HCT116 (cell line): Measurements from ENCODE around the gene HUWE1. TPM values are rescaled to one million over a fixed set of nuclear protein-coding genes. Genes with fewer than 3 reads are reported as not detected.

Experiments used
- ATAC-seq: fragments of 200-7000 bp; cut with Tn5 transposase; 2 replicates; pipeline ENCODE4 v1.9.1; 2020; ENCODE audit warnings: mild to moderate bottlenecking, moderate library complexity
- BruUV-seq: library from RNA; stranded (reverse); fragments of 400-500 nt; replicated peaks from 2 replicates; lab custom pipeline; 2021; lab: Mats Ljungman, UMichigan
- CTCF ChIA-PET: fragments of 300-600 bp; sonication (Branson Sonifier 250); formaldehyde crosslinking; loops from one replicate; lab custom pipeline; 2021; ENCODE audit warnings: antibody characterized with exemption; lab: Charles Lee
- POLR2A ChIA-PET: fragments of 300-600, 350-600 bp; sonication (Branson Sonifier 250); formaldehyde crosslinking; loops from one replicate; lab custom pipeline; 2021; ENCODE audit warnings: antibody characterized with exemption; lab: Charles Lee
- RAD21 ChIA-PET, 2 experiments: fragments of 300-600 bp; sonication (Branson Sonifier 250); formaldehyde crosslinking; loops; one replicate each; lab custom pipeline; 2023; ENCODE audit warnings: low total read pairs in 2 of 2; ENCODE audit not compliant: uncharacterized antibody in 2 of 2, unreplicated experiment in 2 of 2, low non-redundant PET in 1 of 2; lab: Charles Lee
- DNase-seq: peaks from one replicate; pipeline ENCODE4 v3.0.0-alpha.2; 2010; ENCODE audit warnings: low read depth, low spot score
- H2AFZ ChIP-seq: fragments of 200-600 bp; shearing (Covaris generic), sonication (generic); 2 replicates; pipeline ENCODE4 v1.6.1; 2017; ENCODE audit warnings: low read depth, mixed run types, mixed read lengths, antibody characterized with exemption, low read length; ENCODE audit not compliant: poor library complexity, severe bottlenecking
- H3K27ac ChIP-seq: 2 replicates; pipeline ENCODE4 v1.5.1; 2012; ENCODE audit warnings: low read depth, low read length
- H3K27me3 ChIP-seq: fragments of 200-600 bp; sonication (generic); 2 replicates; pipeline ENCODE4 v1.6.1; 2016; ENCODE audit warnings: mixed run types, low read length, mixed read lengths; ENCODE audit not compliant: insufficient read depth
- H3K36me3 ChIP-seq, 2 experiments: fragments of 200-500 bp in 1 of 2; fragments of 200-600 bp in 1 of 2; sonication (Bioruptor generic) in 1 of 2; sonication (generic) in 1 of 2; 2 replicates each; pipeline versions ENCODE4 v1.5.1 to v1.6.1; 2014 to 2016; ENCODE audit warnings: low read length in 2 of 2, inconsistent platforms in 1 of 2, mixed read lengths in 1 of 2, mixed run types in 1 of 2; ENCODE audit not compliant: insufficient read depth in 2 of 2, control insufficient read depth in 1 of 2
- H3K4me1 ChIP-seq, 2 experiments: fragments of 200-600 bp in 1 of 2; sonication (generic) in 1 of 2; 2 replicates each; pipeline versions ENCODE4 v1.5.1 to v1.6.1; 2012 to 2017; ENCODE audit warnings: low read length in 2 of 2, inconsistent platforms in 1 of 2, mild to moderate bottlenecking in 1 of 2, mixed read lengths in 1 of 2, mixed run types in 1 of 2, moderate library complexity in 1 of 2; ENCODE audit not compliant: insufficient read depth in 2 of 2, control insufficient read depth in 1 of 2
- H3K4me2 ChIP-seq: fragments of 200-600 bp; sonication (generic); 2 replicates; pipeline ENCODE4 v1.6.1; 2017; ENCODE audit warnings: mixed run types, low read length, mixed read lengths
- H3K4me3 ChIP-seq, 2 experiments: fragments of 200-600 bp in 1 of 2; sonication (generic) in 1 of 2; replicated peaks in 1 of 2; 2 replicates each; pipeline ENCODE4 v1.5.1; 2011 to 2016; ENCODE audit warnings: low read length in 2 of 2, control low read depth in 1 of 2, low read depth in 1 of 2, mild to moderate bottlenecking in 1 of 2, mixed read lengths in 1 of 2, mixed run types in 1 of 2
- H3K79me2 ChIP-seq: fragments of 200-600 bp; sonication (generic); 2 replicates; pipeline ENCODE4 v1.6.1; 2017; ENCODE audit warnings: mild to moderate bottlenecking, mixed run types, low read length, moderate library complexity, mixed read lengths; ENCODE audit not compliant: insufficient read depth
- H3K9ac ChIP-seq: fragments of 200-600 bp; sonication (generic); 2 replicates; pipeline ENCODE4 v1.6.1; 2016; ENCODE audit warnings: low read length, mixed read lengths
- H3K9me2 ChIP-seq: fragments of 200-600 bp; sonication (generic), shearing (Covaris generic); 2 replicates; pipeline ENCODE4 v1.6.1; 2017; ENCODE audit warnings: mixed run types, mild to moderate bottlenecking, moderate library complexity; ENCODE audit not compliant: insufficient read depth
- H3K9me3 ChIP-seq, 2 experiments: fragments of 200-500 bp in 1 of 2; fragments of 200-600 bp in 1 of 2; sonication (Bioruptor generic) in 1 of 2; sonication (generic) in 1 of 2; 2 replicates each; pipeline ENCODE4 v1.6.1; 2014 to 2017; ENCODE audit warnings: low read length in 2 of 2, mixed read lengths in 2 of 2, inconsistent platforms in 1 of 2, low read depth in 1 of 2, mild to moderate bottlenecking in 1 of 2, mixed run types in 1 of 2, moderate library complexity in 1 of 2; ENCODE audit not compliant: control insufficient read depth in 1 of 2, insufficient read depth in 1 of 2
- H4K20me1 ChIP-seq: fragments of 200-600 bp; sonication (generic), shearing (Covaris generic); 2 replicates; pipeline ENCODE4 v1.6.1; 2017; ENCODE audit warnings: mixed run types, mild to moderate bottlenecking, moderate library complexity; ENCODE audit not compliant: insufficient read depth
- CTCF ChIP-seq, 3 experiments: fragments of 200-600 bp in 1 of 3; sonication (generic) in 1 of 3; IDR thresholded peaks in 2 of 3; conservative IDR thresholded peaks in 1 of 3; 2 replicates each; pipeline ENCODE4 v1.5.1; 2012 to 2017; ENCODE audit warnings: low read depth in 2 of 3, low read length in 2 of 3, antibody characterized with exemption in 1 of 3, borderline replicate concordance in 1 of 3, control low read depth in 1 of 3, mild to moderate bottlenecking in 1 of 3, mixed read lengths in 1 of 3, mixed run types in 1 of 3, moderate library complexity in 1 of 3; ENCODE audit not compliant: insufficient read depth in 1 of 3
- EGR1 ChIP-seq: IDR thresholded peaks from 2 replicates; pipeline ENCODE4 v1.6.1; 2012; ENCODE audit warnings: low read depth
- EZH2 ChIP-seq: fragments of 200-600 bp; sonication (generic); IDR thresholded peaks from 2 replicates; pipeline ENCODE4 v1.6.1; 2017; ENCODE audit warnings: antibody characterized with exemption, mixed run types
- FOSL1 ChIP-seq: IDR thresholded peaks from 2 replicates; pipeline ENCODE4 v1.6.1; 2012; ENCODE audit warnings: low read depth
- JUND ChIP-seq: IDR thresholded peaks from 2 replicates; pipeline ENCODE4 v1.6.1; 2012
- POLR2A ChIP-seq: IDR thresholded peaks from 2 replicates; pipeline ENCODE4 v1.7.0; 2011; ENCODE audit warnings: borderline replicate concordance; ENCODE audit not compliant: insufficient read depth, insufficient read length; ENCODE audit errors: extremely low read depth
- POLR2AphosphoS5 ChIP-seq: IDR thresholded peaks from 2 replicates; pipeline ENCODE4 v1.6.1; 2011; ENCODE audit warnings: mild to moderate bottlenecking, low read depth, low read length, moderate library complexity
- RAD21 ChIP-seq: IDR thresholded peaks from 2 replicates; pipeline ENCODE4 v1.6.1; 2012; ENCODE audit warnings: low read depth, mild to moderate bottlenecking
- SIN3A ChIP-seq: IDR thresholded peaks from 2 replicates; pipeline ENCODE4 v1.6.1; 2012; ENCODE audit warnings: low read depth
- YY1 ChIP-seq: IDR thresholded peaks from 2 replicates; pipeline ENCODE4 v1.6.1; 2011; ENCODE audit warnings: low read length, low read depth, moderate library complexity, mild to moderate bottlenecking; ENCODE audit not compliant: insufficient replicate concordance; ENCODE audit errors: extremely low read depth
- ZNF274 ChIP-seq: fragments of 200-500 bp; sonication (Bioruptor generic); IDR thresholded peaks from 2 replicates; pipeline ENCODE4 v1.6.1; 2014; ENCODE audit warnings: mild to moderate bottlenecking, low read depth, low read length, inconsistent platforms
- intact Hi-C: fragments of 100-400 bp; cut with micrococcal nuclease; formaldehyde crosslinking; loops from 2 replicates; pipeline ENCODE4 v1.10.0; 2022
- total RNA-seq: library from RNA; stranded (reverse); gene quantifications from one replicate; pipeline ENCODE4 v1.2.1, GENCODE V29; 2021; ENCODE audit not compliant: unreplicated experiment

Gene HUWE1
- total RNA-seq, 1 experiment from 2014 or later: 197 TPM

GRCh38 chrX:53732797-53733196, 46.3 kb upstream of the HUWE1 start:
- Histone ChIP-seq H2AFZ (no peak overlapping the region), H3K4me1 (no peaks in the 10 kb centered on the region), H3K27ac (no peak overlapping the region), H4K20me1 (no peaks in the 10 kb centered on the region), H3K9me3 (no peaks in the 10 kb centered on the region), H3K9me2 (no peaks in the 10 kb centered on the region), H3K4me3 (no peak overlapping the region), H3K27me3 (no peaks in the 10 kb centered on the region), H3K79me2 (no peaks in the 10 kb centered on the region), H3K9ac (no peak overlapping the region), H3K36me3 (no peaks in the 10 kb centered on the region), H3K4me2 (no peak overlapping the region)
- ATAC-seq (no peak), DNase-seq (no peak)
- intact Hi-C loops: no loop called here
- no TSS peak for BruUV-seq
- ChIA-PET CTCF (no interaction called here), POLR2A (no interaction called here), RAD21 (no interaction called here)
- TF ChIP-seq JUND (no peak), FOSL1 (no peak), SIN3A (no peak), RAD21 (no peak), YY1 (no peak), CTCF (IDR thresholded peaks at IDR 0.05 in 2 of 3, conservative IDR thresholded peaks at IDR 0.05 in 1 of 3; ENCODE audit: borderline replicate concordance in 1 of 3, insufficient read depth in 1 of 3, low read depth in 2 of 3, low read length in 2 of 3) (no peak), EGR1 (no peak)

GRCh38 chrX:53729751-53730150, 43.2 kb upstream of the HUWE1 start:
- ChIA-PET CTCF (no interaction called here), RAD21 (no interaction called here), POLR2A (no interaction called here)
- H3K36me3 ChIP-seq: no peaks in the 10 kb centered on the region
- H3K4me3 ChIP-seq: no peak overlapping the region
- H2AFZ ChIP-seq: no peak overlapping the region
- no peak for DNase-seq
- no peak overlapping the region for H3K4me2 ChIP-seq
- H3K27ac ChIP-seq: no peak overlapping the region
- no peaks in the 10 kb centered on the region for H3K27me3 ChIP-seq
- no TSS peak for BruUV-seq
- no peaks in the 10 kb centered on the region for H3K79me2 ChIP-seq
- no peak for ATAC-seq
- H3K4me1 ChIP-seq: peaks cover 0 to 6% of the 10 kb centered on the region in 2 experiments; a peak in 1 of 4 replicates
- no peaks in the 10 kb centered on the region for H3K9me3 ChIP-seq
- intact Hi-C loops: no loop called here
- no peak overlapping the region for H3K9ac ChIP-seq
- no peaks in the 10 kb centered on the region for H4K20me1 ChIP-seq
- no peaks in the 10 kb centered on the region for H3K9me2 ChIP-seq
- TF ChIP-seq POLR2A (no peak), POLR2AphosphoS5 (no peak), EZH2 (no peak), ZNF274 (no peak)
